ENCODE measurements around the gene SPATA31D1.

Gene SPATA31D1

DNA sequence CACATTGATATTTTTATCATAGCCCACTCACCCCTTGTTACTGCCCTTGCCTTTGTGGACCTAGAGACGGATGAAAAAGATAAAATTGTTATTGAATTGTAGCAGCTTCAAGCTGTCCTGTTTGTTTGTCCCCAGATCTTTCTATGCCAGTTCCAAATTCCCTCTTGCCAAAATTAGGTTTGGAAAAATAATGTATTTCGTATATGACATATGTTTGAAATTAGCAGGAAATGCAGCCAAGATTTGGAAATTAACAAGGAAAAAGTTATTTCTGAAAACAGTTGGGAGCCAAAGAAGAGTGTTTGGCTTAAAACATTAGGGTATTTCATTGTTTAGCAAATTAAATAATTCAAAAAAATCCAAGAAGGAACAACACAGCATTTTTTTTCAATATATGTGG, 33.5 kb downstream of the SPATA31D1 start:
- DNase-seq (ENCODE audit: low spot score) = no peak

DNA sequence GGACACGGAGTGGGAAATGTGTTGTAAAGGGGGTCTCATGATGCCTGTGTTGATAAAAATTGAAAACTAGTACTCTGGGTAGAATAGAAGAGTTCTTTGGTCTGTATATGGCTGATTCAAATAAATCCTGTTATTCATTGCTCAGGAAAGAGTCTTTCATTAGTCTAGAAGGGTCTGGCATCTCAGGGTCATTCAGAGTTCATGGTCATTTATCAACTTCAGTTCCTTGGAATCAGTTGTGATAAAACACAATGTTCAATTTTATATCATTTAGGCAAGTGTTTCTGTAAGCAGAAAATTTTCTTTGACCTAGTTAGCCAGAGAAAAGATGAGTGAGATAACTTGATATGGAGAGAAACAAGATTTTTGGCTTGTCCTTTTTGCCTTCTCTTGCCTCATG, 36.3 kb downstream of the SPATA31D1 start:
- DNase-seq (ENCODE audit: low spot score) = no peak

DNA sequence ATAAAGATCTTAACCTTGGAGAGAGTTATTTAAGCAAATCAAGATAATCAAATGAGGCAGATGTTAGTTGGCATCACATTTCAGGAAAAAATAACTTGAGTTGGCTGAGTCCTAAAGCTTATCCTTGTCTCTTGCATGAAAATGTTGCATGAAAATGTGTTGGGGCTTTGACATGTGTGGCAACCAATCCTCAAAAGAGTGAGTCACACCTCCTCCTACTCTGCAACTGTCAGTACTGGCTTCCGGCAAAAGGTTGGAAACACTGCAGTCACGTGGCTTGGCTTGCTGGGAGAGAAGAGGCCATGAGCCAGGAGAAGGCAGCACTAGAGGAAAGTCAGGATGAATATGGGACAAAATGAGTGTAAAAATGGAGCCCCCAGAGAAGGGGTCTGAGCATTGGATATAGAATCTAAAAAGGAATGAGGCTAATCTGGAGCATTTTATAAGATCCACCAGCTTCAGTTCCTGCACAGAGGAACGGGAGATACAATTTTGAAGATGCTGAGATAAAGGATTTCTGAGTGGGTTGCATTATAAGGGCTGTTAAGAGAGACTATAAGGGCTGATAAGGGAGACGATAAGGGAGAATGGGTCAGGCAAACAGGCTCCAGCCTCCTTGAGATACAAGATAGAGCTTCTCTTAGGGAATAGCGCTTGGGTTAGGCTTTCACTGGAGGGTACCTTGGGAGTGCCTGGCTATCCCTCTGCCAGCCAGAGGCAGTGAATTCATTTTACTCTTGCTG, 43.1 kb downstream of the SPATA31D1 start:
- DNase-seq (ENCODE audit: low spot score) = no peak

DNA sequence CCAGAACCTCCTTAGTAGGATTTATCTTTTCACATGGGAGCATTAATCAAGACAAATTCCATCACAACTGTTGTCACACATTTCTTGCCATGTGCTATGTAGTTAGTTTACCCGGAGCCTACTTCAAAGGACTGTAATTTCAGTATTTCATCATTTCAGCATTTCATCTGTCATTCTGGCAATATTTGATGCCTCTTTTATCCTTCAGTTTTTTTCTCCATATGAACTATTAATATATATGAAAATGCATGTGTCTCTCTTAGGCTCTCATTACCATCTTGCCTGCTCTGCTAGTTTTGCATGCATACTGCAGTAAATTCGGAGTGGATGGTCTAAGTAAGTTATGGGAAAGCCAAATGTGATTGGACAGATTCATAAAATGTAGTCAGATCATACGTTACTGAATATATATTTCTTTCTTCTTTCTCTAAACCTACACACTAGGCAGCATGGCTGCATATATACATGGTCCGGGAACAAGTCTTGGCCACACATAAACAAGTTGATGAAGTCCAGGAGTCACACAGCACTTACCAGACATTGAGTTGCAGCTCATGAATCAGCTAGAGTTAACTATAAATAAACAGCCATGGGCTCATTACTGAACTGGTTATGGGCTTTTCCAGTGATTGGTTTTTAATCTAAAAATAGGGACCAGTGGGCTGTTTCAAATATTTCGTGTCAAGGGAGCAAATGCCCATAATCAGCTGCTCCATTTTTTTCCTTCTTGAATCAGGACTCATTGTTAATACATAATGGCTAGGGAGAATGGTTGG, 46.6 kb downstream of the SPATA31D1 start:
- DNase-seq (ENCODE audit: low spot score) = no peak

DNA sequence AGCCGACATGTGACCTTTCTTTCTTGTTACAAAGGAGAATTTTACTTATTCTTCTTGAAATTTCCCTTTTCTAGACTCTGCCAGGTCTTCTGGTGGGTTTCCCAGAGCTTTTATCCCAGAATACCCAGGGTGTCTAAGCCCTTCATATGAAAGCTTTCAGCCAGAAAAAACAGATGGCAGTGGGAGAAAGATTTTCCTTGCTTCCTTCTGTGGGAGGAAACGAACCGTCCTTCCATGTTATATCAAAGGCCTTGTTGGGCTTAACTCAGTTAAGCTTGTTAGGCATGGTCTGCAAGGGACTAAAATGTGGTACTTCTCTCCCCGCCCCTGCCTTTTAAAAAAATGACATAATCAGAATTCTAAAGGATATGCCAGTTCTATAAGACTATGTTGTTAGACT, 47.5 kb downstream of the SPATA31D1 start:
- no peak for DNase-seq (ENCODE audit: low spot score)

DNA sequence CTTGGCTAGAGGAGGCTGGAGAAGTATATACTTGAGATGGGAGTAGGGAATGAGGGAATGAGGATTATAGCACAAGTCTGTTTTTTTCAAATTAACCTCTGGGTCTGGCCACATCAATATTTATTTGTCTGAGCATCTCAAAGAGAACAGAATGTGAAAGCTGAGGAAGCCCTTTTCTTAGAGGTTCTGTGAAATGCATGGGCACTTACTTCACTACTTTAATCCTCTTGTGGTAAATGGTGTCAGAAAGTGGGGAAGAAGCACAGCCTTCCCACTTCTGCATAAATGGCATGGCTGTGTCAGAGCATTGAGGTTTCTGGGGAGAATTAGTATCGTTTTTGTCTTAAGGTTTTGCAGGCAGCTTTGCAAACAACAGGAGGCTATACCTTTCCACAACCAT, 48.6 kb downstream of the SPATA31D1 start:
- DNase-seq (ENCODE audit: low spot score) = no peak

DNA sequence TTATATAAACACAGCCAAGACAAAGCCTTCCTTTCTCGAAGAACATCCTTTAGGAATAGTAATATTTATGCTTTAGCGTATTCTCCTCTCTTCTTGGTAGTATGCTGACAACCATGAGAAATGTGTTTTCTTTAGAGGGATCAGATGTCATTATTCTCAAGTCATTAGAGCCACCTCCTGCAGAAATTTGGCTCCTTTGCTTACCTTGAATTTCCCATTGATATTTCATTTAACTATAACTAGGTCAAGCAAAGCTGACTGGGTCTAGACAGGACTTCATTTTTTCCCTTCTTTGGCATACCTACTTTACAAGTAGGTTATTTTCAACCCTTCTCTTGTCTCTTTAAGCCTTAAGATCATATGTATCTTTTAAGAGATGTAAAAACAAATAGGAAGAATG, 50.3 kb downstream of the SPATA31D1 start:
- no peak for DNase-seq (ENCODE audit: low spot score)

All from germinal center (tissue), 1 donor.